Lower leg skin (tissue), 4 donors: ENCODE measurements around the gene RALY. TPM values are rescaled to one million over a fixed set of nuclear protein-coding genes. Genes with fewer than 3 reads are reported as not detected.

Experiments
- DNase-seq, 2 donors: peaks; one replicate each; pipeline ENCODE4 v3.0.0-alpha.2; 2019; ENCODE audit warnings: low spot score in 2 of 2
- H3K4me3 ChIP-seq: fragments of 200-600 bp; sonication (generic); 2 replicates; pipeline ENCODE4 v1.5.1; 2017; ENCODE audit warnings: mild to moderate bottlenecking, low read depth; ENCODE audit not compliant: poor library complexity, severe bottlenecking
- POLR2A ChIP-seq, 2 donors: fragments of 450-650 bp; IDR thresholded peaks; one replicate each; pipeline ENCODE4 v1.6.1; 2016 to 2017; ENCODE audit warnings: antibody characterized with exemption in 2 of 2, mild to moderate bottlenecking in 1 of 2, moderate library complexity in 1 of 2
- WGBS, 2 donors: methylation state at CpG; one replicate each; pipeline ENCODE4 v1.1.5; 2018; 5-methylcytosine and 5-hydroxymethylcytosine counted together
- intact Hi-C: fragments of 100-400 bp; cut with DNase I; formaldehyde crosslinking; loops from one replicate; pipeline ENCODE4 v1.15.0; 2023; ENCODE audit warnings: low total_unique reads
- total RNA-seq, 4 donors: library from RNA; depleted of rRNA; stranded (reverse); fragments of >200 nt; gene quantifications; one replicate each; pipeline ENCODE4 v1.1.0, GENCODE V29; 2016
- TF ChIP-seq, protein P1 (sequence below), 3 donors: fragments of 450-650 bp; IDR thresholded peaks; one replicate each; pipeline ENCODE4 v1.5.1; 2016; ENCODE audit warnings: antibody characterized with exemption in 3 of 3, mild to moderate bottlenecking in 3 of 3, moderate library complexity in 2 of 3

The RALY gene
- total RNA-seq, 4 donors from 2014 or later = 92.2 to 113 (median 98.6) TPM

DNA sequence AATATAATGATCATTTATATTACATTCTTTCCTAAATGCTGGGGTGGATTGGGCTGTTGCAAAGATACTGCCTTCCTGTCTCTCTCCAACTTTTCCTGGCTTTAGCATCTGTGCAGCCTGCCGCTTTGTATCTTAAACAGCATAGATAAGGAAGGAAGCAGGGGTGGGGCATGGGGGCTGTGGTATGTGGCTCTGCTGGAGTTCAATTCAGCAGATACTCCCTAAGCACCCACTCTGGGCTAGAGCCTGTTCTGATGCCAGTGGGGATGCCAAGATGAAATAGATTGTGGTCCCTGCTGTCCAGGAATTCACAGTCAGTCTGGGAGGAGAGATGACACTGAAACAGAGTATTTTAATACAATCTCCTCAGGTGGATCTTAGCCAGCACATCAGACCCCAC is 61.6 kb downstream of the RALY start:
- no peak overlapping the region for H3K4me3 ChIP-seq
- TF ChIP-seq POLR2A (IDR thresholded peaks at IDR 0.05) = no peak
- TF ChIP-seq, protein P1, sequence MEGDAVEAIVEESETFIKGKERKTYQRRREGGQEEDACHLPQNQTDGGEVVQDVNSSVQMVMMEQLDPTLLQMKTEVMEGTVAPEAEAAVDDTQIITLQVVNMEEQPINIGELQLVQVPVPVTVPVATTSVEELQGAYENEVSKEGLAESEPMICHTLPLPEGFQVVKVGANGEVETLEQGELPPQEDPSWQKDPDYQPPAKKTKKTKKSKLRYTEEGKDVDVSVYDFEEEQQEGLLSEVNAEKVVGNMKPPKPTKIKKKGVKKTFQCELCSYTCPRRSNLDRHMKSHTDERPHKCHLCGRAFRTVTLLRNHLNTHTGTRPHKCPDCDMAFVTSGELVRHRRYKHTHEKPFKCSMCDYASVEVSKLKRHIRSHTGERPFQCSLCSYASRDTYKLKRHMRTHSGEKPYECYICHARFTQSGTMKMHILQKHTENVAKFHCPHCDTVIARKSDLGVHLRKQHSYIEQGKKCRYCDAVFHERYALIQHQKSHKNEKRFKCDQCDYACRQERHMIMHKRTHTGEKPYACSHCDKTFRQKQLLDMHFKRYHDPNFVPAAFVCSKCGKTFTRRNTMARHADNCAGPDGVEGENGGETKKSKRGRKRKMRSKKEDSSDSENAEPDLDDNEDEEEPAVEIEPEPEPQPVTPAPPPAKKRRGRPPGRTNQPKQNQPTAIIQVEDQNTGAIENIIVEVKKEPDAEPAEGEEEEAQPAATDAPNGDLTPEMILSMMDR (IDR thresholded peaks at IDR 0.05) = no peak
- no peak for DNase-seq
- WGBS, 2 donors = 68 to 78% methylated on average over 1 of the region's 1 CpG
- intact Hi-C loops = no loop called here

DNA sequence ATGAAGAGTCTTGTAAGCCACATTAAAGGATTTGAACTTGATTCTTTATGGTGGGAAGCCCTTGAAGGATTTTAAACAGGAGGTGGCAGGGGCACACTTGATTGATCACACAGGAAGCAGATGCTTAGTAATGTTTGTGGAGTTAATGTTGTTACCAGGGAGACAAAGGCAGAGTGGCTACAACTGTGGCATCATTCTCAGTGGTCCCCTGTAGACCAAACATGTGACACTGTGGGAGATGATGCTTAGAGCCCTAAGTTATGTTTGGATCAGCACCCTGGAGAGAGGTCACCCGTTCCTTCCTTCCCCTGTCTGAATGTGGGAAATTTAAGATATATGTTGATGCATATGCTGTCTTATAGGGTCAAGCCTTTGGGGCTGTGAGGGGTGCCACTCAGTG is 65.1 kb downstream of the RALY start:
- H3K4me3 ChIP-seq = no peak overlapping the region
- intact Hi-C loops = no loop called here
- DNase-seq = no peak
- no peak for TF ChIP-seq POLR2A (IDR thresholded peaks at IDR 0.05)
- TF ChIP-seq, protein P1 (IDR thresholded peaks at IDR 0.05) = no peak
- 16 to 55% methylated on average over 1 of the region's 1 CpG for WGBS, 2 donors

DNA sequence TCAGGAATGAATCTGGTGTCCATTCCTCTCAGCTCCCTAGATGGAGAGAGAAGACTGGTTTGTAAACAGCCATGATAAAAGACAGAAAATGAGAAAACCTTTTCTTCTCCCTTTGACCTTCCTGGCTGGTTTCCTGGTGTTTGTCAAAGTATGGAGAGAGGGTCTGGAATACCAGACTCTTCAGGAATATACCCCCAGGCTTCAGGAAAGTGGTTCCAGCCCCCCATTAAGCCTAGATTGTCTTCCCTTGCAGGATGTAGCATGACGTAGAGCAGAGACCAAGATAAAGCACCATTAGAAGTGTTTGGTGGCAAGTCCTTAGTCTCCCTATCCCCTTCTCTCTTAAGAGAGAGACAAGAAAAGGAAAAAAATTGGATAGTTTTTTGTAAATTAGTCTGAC is 67.3 kb downstream of the RALY start:
- WGBS, 2 donors = 96 to 100% methylated on average over 1 of the region's 1 CpG
- H3K4me3 ChIP-seq = no peak overlapping the region
- no peak for DNase-seq
- intact Hi-C loops = loop anchor here (10.0 kb wide), 1 partner anchor 116 kb away; no protein-coding TSS in a partner anchor
- TF ChIP-seq, protein P1 (IDR thresholded peaks at IDR 0.05) = no peak
- TF ChIP-seq POLR2A (IDR thresholded peaks at IDR 0.05) = no peak

DNA sequence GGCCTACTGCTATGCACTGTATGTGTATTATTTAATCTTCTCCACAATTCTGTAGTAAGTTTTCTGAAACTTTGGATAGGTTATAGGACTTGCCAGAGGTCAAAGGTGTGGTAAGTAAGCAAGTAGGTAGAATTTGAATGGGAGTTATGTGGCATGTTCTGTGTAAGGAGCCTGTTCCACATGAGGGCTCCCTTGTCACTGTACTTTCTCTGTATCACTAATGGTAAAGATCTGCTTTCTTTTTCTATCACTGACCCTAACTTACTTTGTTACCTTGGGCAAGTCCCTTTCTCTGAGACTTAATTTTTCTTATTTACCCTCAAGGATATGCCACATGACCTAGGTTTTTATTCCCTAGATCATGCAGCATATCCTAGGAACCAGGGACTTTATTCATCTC is 68.0 kb downstream of the RALY start:
- TF ChIP-seq, protein P1 (IDR thresholded peaks at IDR 0.05) = no peak
- no peak for TF ChIP-seq POLR2A (IDR thresholded peaks at IDR 0.05)
- intact Hi-C loops = loop anchor here (10.0 kb wide), 1 partner anchor 117 kb away; no protein-coding TSS in a partner anchor

DNA sequence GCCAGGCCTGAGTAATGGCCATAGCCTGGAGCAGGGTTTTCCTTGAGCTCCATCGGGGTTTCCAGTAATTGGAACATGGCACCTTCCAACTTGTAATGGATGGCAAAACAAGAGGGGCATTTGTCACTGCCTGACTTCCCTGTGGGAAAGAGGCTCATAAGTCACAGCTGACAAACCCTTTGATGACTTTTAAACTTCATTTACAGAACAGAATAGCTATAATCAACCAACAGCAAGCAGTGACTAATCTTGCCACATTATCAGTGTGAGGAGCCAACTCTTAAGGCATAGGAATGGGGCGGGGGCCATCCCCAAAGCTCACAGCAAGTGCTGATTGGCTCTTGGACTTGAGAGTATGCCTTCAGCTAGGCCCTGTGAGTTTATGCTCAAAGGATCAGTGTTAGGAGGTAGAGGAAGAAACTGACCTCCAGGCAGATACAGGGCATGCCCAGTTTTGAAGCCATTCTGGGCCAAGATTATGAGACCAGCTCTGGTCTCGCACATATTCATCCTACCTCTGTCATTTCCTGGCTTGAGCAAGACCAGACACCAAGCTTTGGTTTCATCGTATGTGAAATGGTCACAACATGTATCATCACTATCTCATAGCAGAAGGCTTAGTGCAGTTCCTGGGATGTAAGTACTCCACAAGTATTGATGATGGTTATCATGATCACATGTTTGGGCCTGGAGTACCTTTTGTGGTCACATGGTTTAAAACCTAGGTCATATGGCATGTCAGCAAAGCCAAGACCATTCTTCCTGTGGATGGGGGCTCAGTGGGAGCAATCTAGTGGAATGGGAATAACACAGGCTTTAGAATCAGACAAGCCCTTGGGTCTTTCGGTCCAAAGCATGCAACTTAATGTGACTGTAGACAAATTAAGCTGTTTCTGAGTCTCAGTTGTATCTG is 69.1 kb downstream of the RALY start:
- no peak for DNase-seq
- 69 to 79% methylated on average over 5 of the region's 5 CpGs for WGBS, 2 donors
- intact Hi-C loops = loop anchor here (10.0 kb wide), 1 partner anchor 118 kb away; no protein-coding TSS in a partner anchor
- no peak overlapping the region for H3K4me3 ChIP-seq
- TF ChIP-seq POLR2A (IDR thresholded peaks at IDR 0.05) = no peak
- TF ChIP-seq, protein P1 (IDR thresholded peaks at IDR 0.05) = no peak

More for the DNA sequence above, 68.0 kb downstream of the RALY start:
- no peak overlapping the region for H3K4me3 ChIP-seq
- DNase-seq = no peak
